K562 (cell line): Measurements from ENCODE around the gene PRSS12. TPM values are rescaled to one million over a fixed set of nuclear protein-coding genes. Genes with fewer than 3 reads are reported as not detected.

Experiments
- CBFB ChIP-seq: sonication (generic); formaldehyde crosslinking; IDR thresholded peaks from 2 replicates; pipeline ENCODE4 v1.4.0; 2020; ENCODE audit warnings: mild to moderate bottlenecking, missing genetic modification reagents
- CBX8 ChIP-seq: fragments of 200-600 bp; sonication (generic); IDR thresholded peaks from 2 replicates; pipeline ENCODE4 v1.6.1; 2012; ENCODE audit warnings: borderline replicate concordance, mixed run types, low read depth, mild to moderate bottlenecking, moderate library complexity, mixed read lengths, low read length, control low read depth, inconsistent platforms; ENCODE audit not compliant: poor library complexity, severe bottlenecking; ENCODE audit errors: extremely low read depth
- CHAMP1 ChIP-seq: fragments of 450-650 bp; IDR thresholded peaks from 2 replicates; pipeline ENCODE4 v1.6.1; 2016; ENCODE audit warnings: mild to moderate bottlenecking
- CSDE1 ChIP-seq, 2 experiments: fragments of 450-650 bp; IDR thresholded peaks; 2 replicates each; pipeline ENCODE4 v1.6.1; 2016; ENCODE audit warnings: mild to moderate bottlenecking in 1 of 2
- FOSL1 ChIP-seq: fragments of 200-800 bp; sonication (Bioruptor generic); conservative IDR thresholded peaks from 2 replicates; pipeline ENCODE4 v1.6.1; 2016; ENCODE audit warnings: missing genetic modification characterization, missing compliant biosample characterization
- FOXK1 ChIP-seq: sonication (generic); formaldehyde crosslinking; IDR thresholded peaks from 2 replicates; pipeline ENCODE4 v1.8.0; 2022; ENCODE audit warnings: missing genetic modification reagents, mild to moderate bottlenecking, borderline replicate concordance
- FOXM1 ChIP-seq, 2 experiments: fragments of 450-650 bp in 1 of 2; sonication (generic) in 1 of 2; formaldehyde crosslinking in 1 of 2; IDR thresholded peaks; 2 replicates each; pipeline versions ENCODE4 v1.6.1 to v1.9.0; 2017 to 2022; ENCODE audit warnings: low read depth in 2 of 2, mild to moderate bottlenecking in 2 of 2, missing genetic modification reagents in 1 of 2, moderate library complexity in 1 of 2
- GATA2 ChIP-seq: sonication (generic); formaldehyde crosslinking; IDR thresholded peaks from 2 replicates; pipeline ENCODE4 v1.4.0; 2020; ENCODE audit warnings: mild to moderate bottlenecking, missing genetic modification reagents
- L3MBTL2 ChIP-seq: fragments of 450-650 bp; IDR thresholded peaks from 2 replicates; pipeline ENCODE4 v1.6.1; 2016; ENCODE audit warnings: mild to moderate bottlenecking, moderate library complexity
- NFIC ChIP-seq: fragments of 450-650 bp; IDR thresholded peaks from 2 replicates; pipeline ENCODE4 v1.6.1; 2017; ENCODE audit warnings: mild to moderate bottlenecking, inconsistent platforms
- ZC3H8 ChIP-seq: fragments of 450-650 bp; IDR thresholded peaks from 2 replicates; pipeline ENCODE4 v1.6.1; 2017
- ZNF143 ChIP-seq: sonication (generic); formaldehyde crosslinking; IDR thresholded peaks from 2 replicates; pipeline ENCODE4 v1.9.0; 2022; ENCODE audit warnings: mild to moderate bottlenecking, missing genetic modification reagents
- ZNF232 ChIP-seq: sonication (generic); formaldehyde crosslinking; IDR thresholded peaks from 2 replicates; pipeline ENCODE4 v1.8.0; 2022; ENCODE audit warnings: mild to moderate bottlenecking, missing genetic modification reagents
- ZNF253 ChIP-seq: fragments of 250-450 bp; sonication (Bioruptor Pico); conservative IDR thresholded peaks from 2 replicates; pipeline ENCODE4 v1.6.1; 2021; ENCODE audit warnings: mild to moderate bottlenecking
- polyA plus RNA-seq, 8 experiments: library from polyadenylated mRNA; depleted of rRNA in 4 of 8; stranded (reverse) in 5 of 8; unstranded in 3 of 8; fragments of >200 nt; fragmentation: Nextera tagmentation in 2 of 8; fragmentation: Illumina TruSeq in 1 of 8; extraction: Ambion mirVana in 2 of 8; extraction: Trizol in 1 of 8; gene quantifications; 2 replicates each; pipeline versions ENCODE4 v1.2.1 to v1.2.3, GENCODE V29; 2011 to 2014; ENCODE audit warnings: inconsistent platforms in 1 of 8, missing spikeins in 1 of 8
- total RNA-seq, 7 experiments: library from RNA; depleted of rRNA in 6 of 7; stranded (reverse); fragments of >200 nt in 6 of 7; fragmentation: Illumina TruSeq in 2 of 7; extraction: Trizol in 2 of 7; gene quantifications; 2 replicates each; pipeline versions ENCODE4 v1.2.1 to v1.2.3, GENCODE V29; 2011 to 2021; ENCODE audit warnings: low replicate concordance in 1 of 7
- TF ChIP-seq, protein P1 (sequence below): sonication (generic); formaldehyde crosslinking; IDR thresholded peaks from 2 replicates; pipeline ENCODE4 v1.8.0; 2023; ENCODE audit warnings: missing genetic modification reagents, mild to moderate bottlenecking, borderline replicate concordance
- TF ChIP-seq, protein P2 (sequence below): fragments of 200-800 bp; sonication (Bioruptor generic); IDR thresholded peaks from 2 replicates; pipeline ENCODE4 v1.6.1; 2016; ENCODE audit warnings: missing genetic modification characterization, missing compliant biosample characterization

Gene PRSS12
- total and polyA plus RNA-seq, 9 of the 15 experiments (the other 6 are each of a cell fraction or from before 2014, with no cell fraction given): 0.06 to 0.11 (median 0.09) TPM; not detected in 6

DNA sequence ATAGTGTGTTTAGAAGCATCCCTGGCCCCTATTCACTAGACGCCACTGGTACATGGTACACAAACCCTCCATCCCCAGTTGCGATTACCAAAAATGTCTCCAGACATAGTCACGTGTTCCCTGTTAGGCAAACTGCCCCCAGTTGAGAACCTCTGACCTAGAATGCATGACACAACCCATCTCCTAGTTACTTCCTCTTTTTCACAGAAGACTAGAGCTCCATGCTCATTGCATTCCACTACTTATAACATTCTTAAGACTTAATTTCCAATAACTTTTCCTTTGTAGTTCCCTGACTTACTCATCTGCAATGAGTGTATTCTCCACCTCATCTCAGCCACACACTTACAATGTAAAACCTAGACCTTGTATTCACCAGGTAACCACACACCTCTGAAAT is 68.6 kb downstream of the PRSS12 start (continued):
- TF ChIP-seq FOXM1 (IDR thresholded peaks at IDR 0.05; ENCODE audit: low read depth) (peak; percentile 46; the same call in 1 of the 2 replicates), FOXM1 (CRISPR knock-in tag; IDR thresholded peaks at IDR 0.05; ENCODE audit: low read depth) (no peak), FOXK1 (CRISPR knock-in tag) (no peak), L3MBTL2 (peak; percentile 37; the same call in 1 of the 2 replicates), CSDE1 (IDR thresholded peaks at IDR 0.05) (no peak), ZC3H8 (no peak), FOSL1 (peak; percentile 45), ZNF232 (CRISPR knock-in tag) (no peak), NFIC (no peak), GATA2 (no peak), ZNF143 (CRISPR knock-in tag) (no peak), CHAMP1 (peak; percentile 71), CBFB (CRISPR knock-in tag) (no peak), ZNF253 (no peak), CBX8 (no peak)
- TF ChIP-seq, protein P1, sequence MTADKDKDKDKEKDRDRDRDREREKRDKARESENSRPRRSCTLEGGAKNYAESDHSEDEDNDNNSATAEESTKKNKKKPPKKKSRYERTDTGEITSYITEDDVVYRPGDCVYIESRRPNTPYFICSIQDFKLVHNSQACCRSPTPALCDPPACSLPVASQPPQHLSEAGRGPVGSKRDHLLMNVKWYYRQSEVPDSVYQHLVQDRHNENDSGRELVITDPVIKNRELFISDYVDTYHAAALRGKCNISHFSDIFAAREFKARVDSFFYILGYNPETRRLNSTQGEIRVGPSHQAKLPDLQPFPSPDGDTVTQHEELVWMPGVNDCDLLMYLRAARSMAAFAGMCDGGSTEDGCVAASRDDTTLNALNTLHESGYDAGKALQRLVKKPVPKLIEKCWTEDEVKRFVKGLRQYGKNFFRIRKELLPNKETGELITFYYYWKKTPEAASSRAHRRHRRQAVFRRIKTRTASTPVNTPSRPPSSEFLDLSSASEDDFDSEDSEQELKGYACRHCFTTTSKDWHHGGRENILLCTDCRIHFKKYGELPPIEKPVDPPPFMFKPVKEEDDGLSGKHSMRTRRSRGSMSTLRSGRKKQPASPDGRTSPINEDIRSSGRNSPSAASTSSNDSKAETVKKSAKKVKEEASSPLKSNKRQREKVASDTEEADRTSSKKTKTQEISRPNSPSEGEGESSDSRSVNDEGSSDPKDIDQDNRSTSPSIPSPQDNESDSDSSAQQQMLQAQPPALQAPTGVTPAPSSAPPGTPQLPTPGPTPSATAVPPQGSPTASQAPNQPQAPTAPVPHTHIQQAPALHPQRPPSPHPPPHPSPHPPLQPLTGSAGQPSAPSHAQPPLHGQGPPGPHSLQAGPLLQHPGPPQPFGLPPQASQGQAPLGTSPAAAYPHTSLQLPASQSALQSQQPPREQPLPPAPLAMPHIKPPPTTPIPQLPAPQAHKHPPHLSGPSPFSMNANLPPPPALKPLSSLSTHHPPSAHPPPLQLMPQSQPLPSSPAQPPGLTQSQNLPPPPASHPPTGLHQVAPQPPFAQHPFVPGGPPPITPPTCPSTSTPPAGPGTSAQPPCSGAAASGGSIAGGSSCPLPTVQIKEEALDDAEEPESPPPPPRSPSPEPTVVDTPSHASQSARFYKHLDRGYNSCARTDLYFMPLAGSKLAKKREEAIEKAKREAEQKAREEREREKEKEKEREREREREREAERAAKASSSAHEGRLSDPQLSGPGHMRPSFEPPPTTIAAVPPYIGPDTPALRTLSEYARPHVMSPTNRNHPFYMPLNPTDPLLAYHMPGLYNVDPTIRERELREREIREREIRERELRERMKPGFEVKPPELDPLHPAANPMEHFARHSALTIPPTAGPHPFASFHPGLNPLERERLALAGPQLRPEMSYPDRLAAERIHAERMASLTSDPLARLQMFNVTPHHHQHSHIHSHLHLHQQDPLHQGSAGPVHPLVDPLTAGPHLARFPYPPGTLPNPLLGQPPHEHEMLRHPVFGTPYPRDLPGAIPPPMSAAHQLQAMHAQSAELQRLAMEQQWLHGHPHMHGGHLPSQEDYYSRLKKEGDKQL (CRISPR knock-in tag): no peak
- TF ChIP-seq, protein P2, sequence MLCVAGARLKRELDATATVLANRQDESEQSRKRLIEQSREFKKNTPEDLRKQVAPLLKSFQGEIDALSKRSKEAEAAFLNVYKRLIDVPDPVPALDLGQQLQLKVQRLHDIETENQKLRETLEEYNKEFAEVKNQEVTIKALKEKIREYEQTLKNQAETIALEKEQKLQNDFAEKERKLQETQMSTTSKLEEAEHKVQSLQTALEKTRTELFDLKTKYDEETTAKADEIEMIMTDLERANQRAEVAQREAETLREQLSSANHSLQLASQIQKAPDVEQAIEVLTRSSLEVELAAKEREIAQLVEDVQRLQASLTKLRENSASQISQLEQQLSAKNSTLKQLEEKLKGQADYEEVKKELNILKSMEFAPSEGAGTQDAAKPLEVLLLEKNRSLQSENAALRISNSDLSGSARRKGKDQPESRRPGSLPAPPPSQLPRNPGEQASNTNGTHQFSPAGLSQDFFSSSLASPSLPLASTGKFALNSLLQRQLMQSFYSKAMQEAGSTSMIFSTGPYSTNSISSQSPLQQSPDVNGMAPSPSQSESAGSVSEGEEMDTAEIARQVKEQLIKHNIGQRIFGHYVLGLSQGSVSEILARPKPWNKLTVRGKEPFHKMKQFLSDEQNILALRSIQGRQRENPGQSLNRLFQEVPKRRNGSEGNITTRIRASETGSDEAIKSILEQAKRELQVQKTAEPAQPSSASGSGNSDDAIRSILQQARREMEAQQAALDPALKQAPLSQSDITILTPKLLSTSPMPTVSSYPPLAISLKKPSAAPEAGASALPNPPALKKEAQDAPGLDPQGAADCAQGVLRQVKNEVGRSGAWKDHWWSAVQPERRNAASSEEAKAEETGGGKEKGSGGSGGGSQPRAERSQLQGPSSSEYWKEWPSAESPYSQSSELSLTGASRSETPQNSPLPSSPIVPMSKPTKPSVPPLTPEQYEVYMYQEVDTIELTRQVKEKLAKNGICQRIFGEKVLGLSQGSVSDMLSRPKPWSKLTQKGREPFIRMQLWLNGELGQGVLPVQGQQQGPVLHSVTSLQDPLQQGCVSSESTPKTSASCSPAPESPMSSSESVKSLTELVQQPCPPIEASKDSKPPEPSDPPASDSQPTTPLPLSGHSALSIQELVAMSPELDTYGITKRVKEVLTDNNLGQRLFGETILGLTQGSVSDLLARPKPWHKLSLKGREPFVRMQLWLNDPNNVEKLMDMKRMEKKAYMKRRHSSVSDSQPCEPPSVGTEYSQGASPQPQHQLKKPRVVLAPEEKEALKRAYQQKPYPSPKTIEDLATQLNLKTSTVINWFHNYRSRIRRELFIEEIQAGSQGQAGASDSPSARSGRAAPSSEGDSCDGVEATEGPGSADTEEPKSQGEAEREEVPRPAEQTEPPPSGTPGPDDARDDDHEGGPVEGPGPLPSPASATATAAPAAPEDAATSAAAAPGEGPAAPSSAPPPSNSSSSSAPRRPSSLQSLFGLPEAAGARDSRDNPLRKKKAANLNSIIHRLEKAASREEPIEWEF: no peak
